Osteoblast (primary cell): ENCODE results near the gene ENPP7. TPM values are rescaled to one million over a fixed set of nuclear protein-coding genes. Genes with fewer than 3 reads are reported as not detected.

Source experiments
- DNase-seq: peaks from one replicate; pipeline ENCODE4 v3.0.0; 2011; ENCODE audit warnings: low spot score, mixed read lengths; ENCODE audit not compliant: insufficient read length; ENCODE audit errors: missing footprints
- H2AFZ ChIP-seq: 2 replicates; pipeline ENCODE4 v1.6.0; 2011; ENCODE audit warnings: mild to moderate bottlenecking, low read length
- H3K27ac ChIP-seq: 2 replicates; pipeline ENCODE4 v1.5.1; 2011; ENCODE audit warnings: mild to moderate bottlenecking, low read depth, low read length, moderate library complexity
- H3K27me3 ChIP-seq: 2 replicates; pipeline ENCODE4 v1.6.0; 2012; ENCODE audit warnings: mild to moderate bottlenecking, control low read depth, inconsistent platforms, low read length, moderate library complexity; ENCODE audit not compliant: insufficient read depth
- H3K36me3 ChIP-seq: 2 replicates; pipeline ENCODE4 v1.5.1; 2011; ENCODE audit warnings: mild to moderate bottlenecking, low read length, control low read depth, moderate library complexity; ENCODE audit not compliant: insufficient read depth
- H3K4me1 ChIP-seq: 2 replicates; pipeline ENCODE4 v1.5.1; 2011; ENCODE audit warnings: mild to moderate bottlenecking, low read length, control low read depth, moderate library complexity; ENCODE audit not compliant: insufficient read depth
- H3K4me2 ChIP-seq: 2 replicates; pipeline ENCODE4 v1.6.0; 2011; ENCODE audit warnings: mild to moderate bottlenecking, low read length; ENCODE audit not compliant: insufficient read depth
- H3K4me3 ChIP-seq: fragments of 200-600 bp; sonication (generic); 3 replicates; pipeline ENCODE4 v1.5.1; 2012; ENCODE audit warnings: mild to moderate bottlenecking, low read length, inconsistent platforms; ENCODE audit not compliant: insufficient read depth
- H3K79me2 ChIP-seq: 2 replicates; pipeline ENCODE4 v1.6.0; 2012; ENCODE audit warnings: mild to moderate bottlenecking, low read length, control low read depth, inconsistent platforms; ENCODE audit not compliant: insufficient read depth
- H3K9me3 ChIP-seq: 2 replicates; pipeline ENCODE4 v1.5.1; 2011; ENCODE audit warnings: low read depth, low read length, control low read depth
- H4K20me1 ChIP-seq: 2 replicates; pipeline ENCODE4 v1.6.0; 2012; ENCODE audit warnings: mild to moderate bottlenecking, low read length, control low read depth; ENCODE audit not compliant: insufficient read depth
- CTCF ChIP-seq: IDR thresholded peaks from 2 replicates; pipeline ENCODE4 v1.5.1; 2011; ENCODE audit warnings: mild to moderate bottlenecking, low read depth, low read length, moderate library complexity; ENCODE audit errors: extremely low read depth
- total RNA-seq: library from RNA; depleted of rRNA; stranded (reverse); fragments of >200 nt; gene quantifications from 2 replicates; pipeline ENCODE4 v1.2.3, GENCODE V29; 2012

Gene ENPP7
- total RNA-seq, 1 donor = not detected

DNA sequence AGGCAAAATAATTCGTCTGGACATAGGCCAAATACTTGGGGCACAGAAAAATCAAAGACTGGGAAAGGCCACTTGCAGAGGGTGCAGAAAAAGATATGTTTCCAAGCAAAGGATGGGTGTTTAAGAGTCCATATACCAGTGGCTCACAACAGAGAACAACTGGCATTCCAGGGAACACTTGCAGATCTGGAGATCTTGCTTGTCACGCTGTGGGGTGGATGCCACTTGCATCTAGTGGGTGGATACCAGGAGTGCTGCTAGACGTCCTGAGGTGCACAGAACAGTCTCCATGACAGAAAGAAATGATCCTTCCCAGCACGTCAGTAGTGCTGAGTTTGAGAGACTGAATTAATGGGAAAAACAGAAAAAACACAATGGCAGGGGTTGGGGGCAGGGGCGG lies 57.7 kb downstream of the ENPP7 start:
- H3K79me2 ChIP-seq = no peaks in the 10 kb centered on the region
- no peak overlapping the region for H3K27ac ChIP-seq
- no peak overlapping the region for H2AFZ ChIP-seq
- no peaks in the 10 kb centered on the region for H3K4me1 ChIP-seq
- no peak for TF ChIP-seq CTCF
- H3K27me3 ChIP-seq = peaks cover 49% of the 10 kb centered on the region
- DNase-seq = peak; percentile 80
- H3K4me2 ChIP-seq = no peak overlapping the region
- no peaks in the 10 kb centered on the region for H3K36me3 ChIP-seq
- H3K9me3 ChIP-seq = no peaks in the 10 kb centered on the region
- H4K20me1 ChIP-seq = no peaks in the 10 kb centered on the region
- H3K4me3 ChIP-seq = no peak overlapping the region

GRCh38 chr17:79788989-79789942 lies 58.5 kb downstream of the ENPP7 start:
- Histone ChIP-seq H2AFZ (no peak overlapping the region), H3K27me3 (peaks cover 49% of the 10 kb centered on the region), H3K4me3 (no peak overlapping the region)

GRCh38 chr17:79789943-79790804 lies 59.4 kb downstream of the ENPP7 start:
- TF ChIP-seq CTCF = peak; percentile 51
- H3K79me2 ChIP-seq = no peaks in the 10 kb centered on the region
- DNase-seq = peak; percentile 98
- no peaks in the 10 kb centered on the region for H3K9me3 ChIP-seq
- H3K4me1 ChIP-seq = no peaks in the 10 kb centered on the region
- H3K4me2 ChIP-seq = peak overlapping the region; percentile 15
- H4K20me1 ChIP-seq = no peaks in the 10 kb centered on the region
- H3K4me3 ChIP-seq = peak overlapping the region; percentile 10
- H2AFZ ChIP-seq = no peak overlapping the region
- H3K27ac ChIP-seq = no peak overlapping the region
- peaks cover 49% of the 10 kb centered on the region for H3K27me3 ChIP-seq
- no peaks in the 10 kb centered on the region for H3K36me3 ChIP-seq

More at GRCh38 chr17:79788989-79789942, 58.5 kb downstream of the ENPP7 start:
- Histone ChIP-seq H3K27ac (no peak overlapping the region), H4K20me1 (no peaks in the 10 kb centered on the region), H3K9me3 (no peaks in the 10 kb centered on the region), H3K36me3 (no peaks in the 10 kb centered on the region), H3K4me1 (no peaks in the 10 kb centered on the region), H3K4me2 (no peak overlapping the region), H3K79me2 (no peaks in the 10 kb centered on the region)
- DNase-seq = peak; percentile 73
- TF ChIP-seq CTCF = no peak
